ENCODE data around the gene PRR19. TPM values are rescaled to one million over a fixed set of nuclear protein-coding genes. Genes with fewer than 3 reads are reported as not detected.

The PRR19 gene
- total and polyA plus RNA-seq, 7 experiments from 2014 or later, result 0.32 to 0.68 (median 0.44) TPM; not detected in 1

GRCh38 chr19:42295831-42296525 is 6.0 kb upstream of the PRR19 start:
- Histone ChIP-seq H3K36me3 (ENCODE audit: control insufficient read depth in 2 of 3, insufficient read depth in 3 of 3, low read length in 3 of 3) (peaks cover 0 to 55% (median 0%) of the 10 kb centered on the region in 3 experiments), H3K9me3 (ENCODE audit: control insufficient read depth in 2 of 3, low read length in 3 of 3) (no peaks in the 10 kb centered on the region), H3K27ac (ENCODE audit: low read depth, low read length) (no peak overlapping the region), H3K4me1 (ENCODE audit: control insufficient read depth in 2 of 2, insufficient read depth in 2 of 2, low read length in 2 of 2) (peaks cover 0 to 8% of the 10 kb centered on the region in 2 donors), H3K4me3 (ENCODE audit: low read length) (no peak overlapping the region), H3K27me3 (ENCODE audit: control insufficient read depth in 2 of 2, insufficient read depth in 2 of 2, low read length in 2 of 2) (no peaks in the 10 kb centered on the region)
- ATAC-seq, result peak; percentile 96
- DNase-seq, result peak; percentile 76 to 94 (median 85)
- ChIA-PET POLR2A (interaction anchor here (1.0 to 1.8 kb wide), 6 partner anchors 9 to 163 kb away, joined by 3 to 6 read pairs (median 4); partner anchors contain the start of gene GSK3A), CTCF (interaction anchor here (0.5 to 2.1 kb wide), 11 partner anchors 11 to 188 kb away, joined by 3 to 8 read pairs (median 4); partner anchors contain the start of genes POU2F2 and ZNF526)
- Mint-ChIP-seq H3K4me1 (peaks cover 8 to 18% (median 12%) of the 10 kb centered on the region in 7 donors), H3K4me3 (no peak overlapping the region), H3K9me3 (peaks cover 0 to 2% (median 0%) of the 10 kb centered on the region in 11 donors), H3K27ac (peak overlapping the region in 6 of 9 donors; percentile 11 to 70 (median 42)), H3K27me3 (no peaks in the 10 kb centered on the region), H3K36me3 (peaks cover 0 to 13% (median 8%) of the 10 kb centered on the region in 5 donors)
- intact Hi-C loops (cut with micrococcal nuclease), result loop anchor here (1.0 kb wide), 7 partner anchors 11 to 188 kb away; no protein-coding TSS in a partner anchor

- Histone ChIP-seq H3K36me3 (ENCODE audit: control insufficient read depth in 2 of 3, insufficient read depth in 3 of 3, low read length in 3 of 3) (peaks cover 0 to 44% (median 0%) of the 10 kb centered on the region in 3 experiments), H3K9me3 (ENCODE audit: control insufficient read depth in 2 of 3, low read length in 3 of 3) (no peaks in the 10 kb centered on the region), H3K27ac (ENCODE audit: low read depth, low read length) (no peak overlapping the region), H3K27me3 (ENCODE audit: control insufficient read depth in 2 of 2, insufficient read depth in 2 of 2, low read length in 2 of 2) (no peaks in the 10 kb centered on the region), H3K4me1 (ENCODE audit: control insufficient read depth in 2 of 2, insufficient read depth in 2 of 2, low read length in 2 of 2) (peaks cover 4 to 13% of the 10 kb centered on the region in 2 donors), H3K4me3 (ENCODE audit: low read length) (no peak overlapping the region)
- peak overlapping the region in 6 of 9 donors; percentile 15 to 68 (median 43) for H3K27ac Mint-ChIP-seq
- no peak overlapping the region for H3K4me3 Mint-ChIP-seq
- no peaks in the 10 kb centered on the region for H3K27me3 Mint-ChIP-seq
- DNase-seq, result no peak
- intact Hi-C loops (cut with micrococcal nuclease), result no loop called here
- ChIA-PET CTCF (interaction anchor here (0.7 to 2.1 kb wide), 5 partner anchors 76 to 189 kb away, joined by 3 to 6 read pairs (median 5); partner anchors contain the start of genes POU2F2 and ZNF526), POLR2A (interaction anchor here (1.1 to 1.8 kb wide), 5 partner anchors 8 to 164 kb away, joined by 3 to 6 read pairs (median 4); partner anchors contain the start of gene GSK3A)
- peaks cover 0 to 7% (median 4%) of the 10 kb centered on the region in 5 donors for H3K36me3 Mint-ChIP-seq
- H3K4me1 Mint-ChIP-seq, result peaks cover under 1 to 21% (median 15%) of the 10 kb centered on the region in 7 donors
- ATAC-seq, result no peak
- no peaks in the 10 kb centered on the region for H3K9me3 Mint-ChIP-seq
Measured at GRCh38 chr19:42297039-42297438, 4.9 kb upstream of the PRR19 start.

GRCh38 chr19:42303101-42303464 is 1.2 kb downstream of the PRR19 start:
- Histone ChIP-seq H3K27ac (ENCODE audit: low read depth, low read length) (peak overlapping the region; percentile 71), H3K27me3 (ENCODE audit: control insufficient read depth in 2 of 2, insufficient read depth in 2 of 2, low read length in 2 of 2) (no peaks in the 10 kb centered on the region), H3K9me3 (ENCODE audit: control insufficient read depth in 2 of 3, low read length in 3 of 3) (no peaks in the 10 kb centered on the region), H3K36me3 (ENCODE audit: control insufficient read depth in 2 of 3, insufficient read depth in 3 of 3, low read length in 3 of 3) (peaks cover 0 to 5% (median 0%) of the 10 kb centered on the region in 3 experiments), H3K4me1 (ENCODE audit: control insufficient read depth in 2 of 2, insufficient read depth in 2 of 2, low read length in 2 of 2) (peaks cover 11 to 16% of the 10 kb centered on the region in 2 donors), H3K4me3 (ENCODE audit: low read length) (peak overlapping the region; percentile 85)
- Mint-ChIP-seq H3K4me1 (peaks cover 11 to 30% (median 23%) of the 10 kb centered on the region in 7 donors), H3K4me3 (peak overlapping the region; percentile 83 to 92 (median 89)), H3K36me3 (peaks cover 0 to 3% (median 0%) of the 10 kb centered on the region in 5 donors), H3K27ac (peak overlapping the region; percentile 64 to 94 (median 88)), H3K9me3 (no peaks in the 10 kb centered on the region), H3K27me3 (no peaks in the 10 kb centered on the region)
- intact Hi-C loops (cut with micrococcal nuclease), result loop anchor here (2.0 kb wide), 2 partner anchors 48 to 126 kb away; partner anchors contain the start of gene ERF (in 2 of the 2)
- no peak for ATAC-seq
- ChIA-PET CTCF (no interaction called here), POLR2A (interaction anchor here (0.5 to 1.3 kb wide), 6 partner anchors 24 to 127 kb away, joined by 3 to 7 read pairs (median 4); partner anchors contain the start of genes DEDD2 and GSK3A)
- DNase-seq, result no peak

- no peaks in the 10 kb centered on the region for H3K27me3 Mint-ChIP-seq
- Histone ChIP-seq H3K27ac (ENCODE audit: low read depth, low read length) (no peak overlapping the region), H3K36me3 (ENCODE audit: control insufficient read depth in 2 of 3, insufficient read depth in 3 of 3, low read length in 3 of 3) (peaks cover 0 to 5% (median 0%) of the 10 kb centered on the region in 3 experiments), H3K4me1 (ENCODE audit: control insufficient read depth in 2 of 2, insufficient read depth in 2 of 2, low read length in 2 of 2) (peaks cover 11 to 16% of the 10 kb centered on the region in 2 donors), H3K9me3 (ENCODE audit: control insufficient read depth in 2 of 3, low read length in 3 of 3) (no peaks in the 10 kb centered on the region), H3K27me3 (ENCODE audit: control insufficient read depth in 2 of 2, insufficient read depth in 2 of 2, low read length in 2 of 2) (no peaks in the 10 kb centered on the region), H3K4me3 (ENCODE audit: low read length) (no peak overlapping the region)
- CTCF ChIA-PET, result interaction anchor here (0.6 kb wide), 1 partner anchor 195 kb away, joined by 5 read pairs; no protein-coding TSS in a partner anchor
- no peak for DNase-seq
- H3K4me1 Mint-ChIP-seq, result peaks cover 11 to 30% (median 23%) of the 10 kb centered on the region in 7 donors
- no peaks in the 10 kb centered on the region for H3K9me3 Mint-ChIP-seq
- H3K36me3 Mint-ChIP-seq, result peaks cover 0 to 3% (median 0%) of the 10 kb centered on the region in 5 donors
- peak overlapping the region in 5 of 9 donors; percentile 64 to 93 (median 87) for H3K27ac Mint-ChIP-seq
- ATAC-seq, result no peak
- intact Hi-C loops (cut with micrococcal nuclease), result loop anchor here (2.0 kb wide), 2 partner anchors 49 to 127 kb away; partner anchors contain the start of gene ERF (in 2 of the 2)
- POLR2A ChIA-PET, result interaction anchor here (0.6 to 1.1 kb wide), 4 partner anchors 23 to 1744 kb away, joined by 3 read pairs; no protein-coding TSS in a partner anchor
- H3K4me3 Mint-ChIP-seq, result peak overlapping the region in 8 of 10 donors; percentile 23 to 92 (median 89)
Measured at GRCh38 chr19:42303876-42304275, 1.9 kb downstream of the PRR19 start.

GRCh38 chr19:42306646-42307045 is 4.7 kb downstream of the PRR19 start:
- H3K4me1 ChIP-seq (ENCODE audit: control insufficient read depth in 2 of 2, insufficient read depth in 2 of 2, low read length in 2 of 2), result peaks cover 9 to 13% of the 10 kb centered on the region in 2 donors
- ATAC-seq (no peak), DNase-seq (no peak)
- no peaks in the 10 kb centered on the region for H3K36me3 ChIP-seq (ENCODE audit: control insufficient read depth in 2 of 3, insufficient read depth in 3 of 3, low read length in 3 of 3)
- intact Hi-C loops (cut with micrococcal nuclease), result no loop called here
- H3K27me3 ChIP-seq (ENCODE audit: control insufficient read depth in 2 of 2, insufficient read depth in 2 of 2, low read length in 2 of 2), result peaks cover 0 to 1% of the 10 kb centered on the region in 2 donors
- Mint-ChIP-seq H3K27me3 (peaks cover 0 to 11% (median 8%) of the 10 kb centered on the region in 5 donors), H3K27ac (no peak overlapping the region), H3K9me3 (no peaks in the 10 kb centered on the region), H3K36me3 (no peaks in the 10 kb centered on the region), H3K4me1 (peaks cover 11 to 19% (median 15%) of the 10 kb centered on the region in 7 donors), H3K4me3 (no peak overlapping the region)
- no peaks in the 10 kb centered on the region for H3K9me3 ChIP-seq (ENCODE audit: control insufficient read depth in 2 of 3, low read length in 3 of 3)
- ChIA-PET POLR2A (no interaction called here), CTCF (no interaction called here)
- H3K4me3 ChIP-seq (ENCODE audit: low read length), result no peak overlapping the region
- no peak overlapping the region for H3K27ac ChIP-seq (ENCODE audit: low read depth, low read length)

- Histone ChIP-seq H3K27me3 (ENCODE audit: control insufficient read depth in 2 of 2, insufficient read depth in 2 of 2, low read length in 2 of 2) (peaks cover 11 to 17% of the 10 kb centered on the region in 2 donors), H3K36me3 (ENCODE audit: control insufficient read depth in 2 of 3, insufficient read depth in 3 of 3, low read length in 3 of 3) (no peaks in the 10 kb centered on the region), H3K4me3 (ENCODE audit: low read length) (no peak overlapping the region), H3K4me1 (ENCODE audit: control insufficient read depth in 2 of 2, insufficient read depth in 2 of 2, low read length in 2 of 2) (no peaks in the 10 kb centered on the region), H3K9me3 (ENCODE audit: control insufficient read depth in 2 of 3, low read length in 3 of 3) (no peaks in the 10 kb centered on the region), H3K27ac (ENCODE audit: low read depth, low read length) (no peak overlapping the region)
- intact Hi-C loops (cut with micrococcal nuclease), result no loop called here
- no peak for DNase-seq
- Mint-ChIP-seq H3K27ac (no peak overlapping the region), H3K9me3 (peaks cover 0 to 3% (median 0%) of the 10 kb centered on the region in 11 donors), H3K4me3 (no peak overlapping the region), H3K36me3 (no peaks in the 10 kb centered on the region), H3K27me3 (peaks cover 21 to 38% (median 32%) of the 10 kb centered on the region in 5 donors), H3K4me1 (peaks cover 0 to 19% (median 13%) of the 10 kb centered on the region in 7 donors)
- ChIA-PET POLR2A (no interaction called here), CTCF (no interaction called here)
- no peak for ATAC-seq
Measured at GRCh38 chr19:42309686-42310085, 7.8 kb downstream of the PRR19 start.
